Hepatic stellate cell (primary cell): ENCODE measurements around the gene ARHGAP6.
"Not testable (repeated sequence)": the region's sequence is repeated elsewhere in the genome, so short reads cannot be mapped to it uniquely, and the experiment has no call there.

Experiments
- DNase-seq: peaks from one replicate; pipeline ENCODE4 v3.0.0; 2011; ENCODE audit warnings: low spot score

ARHGAP6 gene

DNA sequence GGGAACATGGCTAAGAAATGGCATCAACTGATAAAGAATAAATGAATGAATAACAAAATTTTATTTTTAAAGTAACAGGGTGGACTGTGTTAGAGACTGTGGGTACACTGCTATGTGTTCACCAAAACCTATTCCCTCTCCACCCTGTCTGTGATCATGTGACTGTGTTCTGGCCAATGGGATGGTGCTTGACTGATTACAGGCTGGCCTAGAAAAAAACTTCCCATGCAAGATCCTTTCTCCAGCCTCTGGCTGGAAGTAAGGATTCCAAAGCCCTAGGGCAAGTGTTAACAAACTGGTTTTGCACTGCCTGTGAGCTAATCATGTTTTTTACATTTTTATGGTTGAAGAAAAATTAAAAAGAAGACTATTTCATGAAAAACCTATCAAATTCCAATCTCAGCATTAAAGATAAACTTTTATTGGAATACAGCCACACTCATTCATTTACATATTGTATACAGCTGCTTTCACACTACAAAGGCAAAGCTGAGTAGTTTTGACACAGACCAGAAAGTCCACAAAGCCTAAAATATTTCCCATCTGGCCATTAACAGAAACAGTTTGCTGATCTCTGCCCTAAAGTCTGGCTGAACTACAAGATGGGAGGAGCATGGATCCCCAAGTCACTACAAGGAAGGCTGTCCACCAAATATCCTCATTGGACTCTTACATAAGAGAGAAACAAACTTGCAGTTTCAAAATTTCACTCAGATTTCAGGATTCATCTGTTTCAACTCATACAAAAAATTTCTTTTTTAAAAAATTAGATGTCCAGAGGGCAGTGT is 133.2 kb downstream of the ARHGAP6 start:
- DNase-seq = no peak

- DNase-seq = no peak
Measured at GRCh38 chrX:11531226-11531625, 134.5 kb downstream of the ARHGAP6 start.

- DNase-seq = no peak
Measured at GRCh38 chrX:11530621-11531020, 135.1 kb downstream of the ARHGAP6 start.

DNA sequence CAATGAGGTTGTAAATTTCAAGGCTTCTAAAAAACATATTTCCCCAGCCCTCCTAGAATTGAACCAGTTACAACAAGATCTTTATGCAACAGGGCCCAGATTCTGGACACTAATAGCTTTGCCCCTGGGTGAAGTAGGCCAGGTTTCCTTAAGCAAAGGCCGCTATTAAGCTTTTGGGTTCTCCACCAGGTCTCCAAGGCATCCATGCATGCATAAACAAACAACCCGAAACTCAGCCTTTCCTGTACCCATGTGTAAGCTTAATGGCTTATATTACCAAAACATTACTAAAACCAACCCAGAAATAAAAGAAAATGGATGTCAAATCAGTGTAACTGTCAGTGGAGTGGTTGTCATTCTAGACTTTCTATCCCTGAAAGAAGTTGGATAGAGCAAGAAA is 137.1 kb downstream of the ARHGAP6 start:
- DNase-seq = no peak

DNA sequence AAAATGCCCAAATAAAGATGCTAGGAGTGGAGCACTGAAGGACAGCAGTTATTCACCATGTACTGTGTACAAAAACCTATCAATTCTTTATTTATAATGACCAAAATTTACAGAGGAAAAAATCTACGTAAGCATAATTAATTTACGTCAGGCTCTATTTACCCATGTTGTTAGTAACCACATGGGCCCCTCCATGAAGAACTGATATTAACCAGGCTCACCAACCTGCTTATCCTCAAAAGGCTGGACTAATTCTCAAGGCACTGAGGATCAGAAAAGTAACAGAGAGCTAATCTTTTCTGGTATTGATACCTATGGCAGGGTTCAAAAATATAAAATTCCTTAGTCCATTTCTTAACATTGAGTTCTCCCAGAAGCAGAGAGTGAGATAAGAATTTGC is 140.0 kb downstream of the ARHGAP6 start:
- DNase-seq = no peak

DNA sequence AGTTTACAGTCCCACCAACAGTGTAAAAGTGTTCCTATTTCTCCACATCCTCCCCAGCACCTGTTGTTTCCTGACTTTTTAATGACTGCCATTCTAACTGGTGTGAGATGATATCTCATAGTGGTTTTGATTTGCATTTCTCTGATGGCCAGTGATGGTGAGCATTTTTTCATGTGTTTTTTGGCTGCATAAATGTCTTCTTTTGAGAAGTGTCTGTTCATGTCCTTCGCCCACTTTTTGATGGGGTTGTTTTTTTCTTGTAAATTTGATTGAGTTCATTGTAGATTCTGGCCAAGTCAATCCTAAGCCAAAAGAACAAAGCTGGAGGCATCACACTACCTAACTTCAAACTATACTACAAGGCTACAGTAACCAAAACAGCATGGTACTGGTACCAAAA is 146.5 kb downstream of the ARHGAP6 start:
- not testable (repeated sequence) for DNase-seq

GRCh38 chrX:11509786-11510185 is 155.9 kb downstream of the ARHGAP6 start:
- no peak for DNase-seq

- DNase-seq = no peak
Measured at GRCh38 chrX:11504234-11504633, 161.5 kb downstream of the ARHGAP6 start.

GRCh38 chrX:11499076-11500044 is 166.4 kb downstream of the ARHGAP6 start:
- peak; percentile 1 for DNase-seq

- DNase-seq = not testable (repeated sequence)
Measured at GRCh38 chrX:11491375-11491774, 174.3 kb downstream of the ARHGAP6 start.

DNA sequence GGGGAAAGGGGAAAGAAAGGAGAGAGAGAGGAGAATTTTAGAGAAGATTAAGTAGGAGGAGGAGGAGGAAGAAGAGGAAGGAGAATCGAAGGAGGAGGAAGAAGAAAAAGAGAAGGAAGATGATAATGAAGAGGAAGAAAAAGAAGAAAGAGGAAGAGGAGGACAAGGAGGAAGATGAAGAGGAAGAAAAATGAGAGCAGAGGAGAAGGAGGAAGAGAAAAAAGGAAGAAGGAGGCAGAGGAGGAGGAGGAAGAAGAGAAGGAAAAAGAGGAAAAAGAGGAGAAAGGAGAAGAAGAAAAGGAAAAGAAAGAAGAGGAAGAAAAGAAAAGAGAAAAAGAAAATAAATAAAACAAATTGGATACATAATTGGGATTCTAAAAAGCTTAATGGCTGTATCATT is 181.4 kb downstream of the ARHGAP6 start:
- no peak for DNase-seq

DNA sequence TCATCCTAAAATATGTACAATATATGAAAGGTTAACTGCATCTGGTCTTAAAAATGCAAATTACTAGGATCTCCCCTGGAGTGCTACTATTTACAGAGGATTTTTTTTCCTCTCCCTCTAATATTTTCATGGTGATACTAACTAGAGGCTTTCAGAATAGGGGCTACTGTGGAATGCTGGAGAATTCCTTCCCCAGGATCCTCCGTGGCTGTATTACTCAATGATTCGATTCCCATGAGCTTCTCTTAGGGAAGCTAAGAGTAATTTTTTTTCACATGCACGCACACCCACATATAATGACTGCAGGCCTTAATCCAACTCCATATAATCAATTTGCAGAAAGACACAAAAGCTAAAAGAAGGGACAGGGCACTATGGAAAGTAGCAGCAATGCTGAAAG is 184.7 kb downstream of the ARHGAP6 start:
- peak; percentile 5 for DNase-seq

DNA sequence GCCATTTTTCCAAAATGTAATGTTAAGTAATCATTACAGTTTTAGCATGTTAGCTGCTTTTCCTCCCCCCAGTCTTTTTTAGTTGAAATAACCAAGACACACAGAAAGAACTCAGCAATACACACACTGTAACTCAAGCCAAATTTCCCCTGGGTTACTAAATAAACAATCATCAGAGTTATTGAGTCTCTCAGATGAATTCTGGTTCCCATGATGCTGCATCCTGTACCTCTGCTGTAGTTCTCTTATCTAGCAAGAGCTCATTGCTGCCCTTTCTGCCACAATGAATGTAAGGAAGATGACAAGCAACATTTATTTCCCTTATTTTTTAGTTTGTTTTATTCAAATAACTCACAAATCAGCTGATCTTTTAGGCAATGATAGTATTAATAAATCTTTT is 185.1 kb downstream of the ARHGAP6 start:
- no peak for DNase-seq

GRCh38 chrX:11478911-11479310 is 186.8 kb downstream of the ARHGAP6 start:
- no peak for DNase-seq

DNA sequence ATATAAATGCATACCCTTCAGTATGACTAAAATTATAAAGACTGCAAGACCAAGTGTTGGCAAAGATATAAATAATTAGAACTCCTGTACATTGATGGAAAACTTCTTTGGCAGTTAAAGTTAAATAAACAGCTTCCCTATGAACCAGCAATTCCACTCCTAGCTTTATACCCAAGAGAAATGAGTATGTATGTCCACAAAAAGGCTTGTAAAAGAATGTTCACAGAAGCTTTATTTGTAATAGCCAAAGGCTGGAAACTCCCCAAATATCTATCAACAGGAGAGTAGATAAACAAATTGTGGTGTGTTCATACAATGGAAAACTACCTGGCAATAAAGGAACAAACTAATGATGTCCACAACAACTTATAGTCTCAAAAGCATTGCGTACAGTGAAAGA is 187.7 kb downstream of the ARHGAP6 start:
- DNase-seq = no peak

- no peak for DNase-seq
Measured at GRCh38 chrX:11474576-11474975, 191.1 kb downstream of the ARHGAP6 start.

- no peak for DNase-seq
Measured at GRCh38 chrX:11474021-11474420, 191.7 kb downstream of the ARHGAP6 start.

- DNase-seq = no peak
Measured at GRCh38 chrX:11472879-11473278, 192.8 kb downstream of the ARHGAP6 start.

DNA sequence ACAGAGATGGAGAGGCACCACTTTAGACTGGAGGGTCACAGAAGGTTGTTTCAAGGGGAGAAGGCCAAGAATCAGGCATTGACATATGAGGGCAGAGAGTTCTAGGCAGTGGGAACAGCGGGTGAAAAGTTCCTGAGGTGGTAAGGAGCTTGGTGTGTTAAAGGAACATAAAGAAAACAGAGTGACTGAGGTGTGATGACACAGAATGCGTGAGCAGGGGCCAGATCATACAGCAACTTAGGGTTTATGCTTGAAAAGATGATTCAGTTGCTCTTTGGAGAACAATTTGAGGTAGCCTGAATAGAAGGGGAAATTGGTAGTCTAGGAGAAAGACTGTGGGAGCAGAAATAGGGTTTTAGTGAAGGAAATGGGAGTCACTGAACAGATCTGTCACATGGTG is 193.3 kb downstream of the ARHGAP6 start:
- DNase-seq = no peak

DNA sequence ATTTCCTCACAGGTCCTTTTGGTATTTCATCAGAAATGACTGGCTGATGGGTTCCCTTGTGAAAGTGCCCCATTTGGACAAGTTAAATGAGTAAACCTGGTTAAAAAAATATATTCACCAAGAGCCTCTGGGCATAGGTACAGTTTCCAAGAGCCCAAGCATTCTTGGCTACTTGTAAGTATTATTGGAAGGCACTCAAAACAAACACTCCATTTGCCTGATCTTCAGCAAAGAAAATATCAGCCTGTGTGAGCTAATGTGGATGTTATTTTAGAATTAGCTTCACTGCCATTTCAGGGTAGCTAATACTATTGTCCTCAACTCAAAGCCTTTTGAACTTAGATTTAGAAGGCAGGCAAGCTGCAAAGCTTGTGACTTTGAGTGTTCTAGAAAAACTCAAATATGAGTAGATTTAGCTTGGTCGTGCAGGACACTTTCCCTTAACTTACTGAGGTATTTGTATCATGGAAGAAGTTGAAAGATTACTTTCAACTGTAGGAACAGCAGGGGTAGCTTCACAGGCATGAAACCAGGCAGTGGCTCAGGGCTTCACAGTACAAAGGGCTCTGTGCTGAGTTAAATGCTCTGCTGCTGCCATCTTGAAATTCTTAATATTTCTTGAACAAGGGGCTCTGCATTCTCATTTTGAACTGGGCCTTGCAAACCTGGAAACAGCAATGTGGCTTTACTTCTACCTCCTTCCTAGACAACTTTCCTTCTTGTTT is 195.3 kb downstream of the ARHGAP6 start:
- peak; percentile 5 for DNase-seq

GRCh38 chrX:11465648-11466411 is 199.9 kb downstream of the ARHGAP6 start:
- DNase-seq = no peak
